ENCODE measurements around the gene CSGALNACT2. TPM values are rescaled to one million over a fixed set of nuclear protein-coding genes. Genes with fewer than 3 reads are reported as not detected.

Gene CSGALNACT2
- polyA plus RNA-seq, 3 donors from 2014 or later: 14.8 to 27.6 (median 17.6) TPM

- no peak overlapping the region for H3K27ac Mint-ChIP-seq
- no peaks in the 10 kb centered on the region for H3K9me3 Mint-ChIP-seq
- peaks cover 0 to 4% (median 0%) of the 10 kb centered on the region in 3 donors for H3K36me3 Mint-ChIP-seq
- H3K4me3 Mint-ChIP-seq: peak overlapping the region in 4 of 5 donors; percentile 80 to 85 (median 83)
- no peaks in the 10 kb centered on the region for H3K27me3 Mint-ChIP-seq (ENCODE audit: low read depth in 3 of 3)
- H3K4me1 Mint-ChIP-seq: peaks cover 7 to 12% of the 10 kb centered on the region in 2 donors
- peak; percentile 19 to 34 (median 23) for DNase-seq
These were observed 64.6 kb downstream of the CSGALNACT2 start for GRCh38 chr10:43202657-43203447.

GRCh38 chr10:43203448-43204041 lies 65.3 kb downstream of the CSGALNACT2 start:
- no peak overlapping the region for H3K27ac Mint-ChIP-seq
- peaks cover 7 to 12% of the 10 kb centered on the region in 2 donors for H3K4me1 Mint-ChIP-seq
- H3K36me3 Mint-ChIP-seq: peaks cover 0 to 4% (median 0%) of the 10 kb centered on the region in 3 donors
- H3K27me3 Mint-ChIP-seq (ENCODE audit: low read depth in 3 of 3): no peaks in the 10 kb centered on the region
- peak overlapping the region in 1 of 5 donors; percentile 30 for H3K4me3 Mint-ChIP-seq
- DNase-seq: peak in 2 of 3 donors; percentile 30 to 36
- H3K9me3 Mint-ChIP-seq: no peaks in the 10 kb centered on the region

- no peak for DNase-seq
- peaks cover 0 to 4% (median 0%) of the 10 kb centered on the region in 3 donors for H3K36me3 Mint-ChIP-seq
- H3K27me3 Mint-ChIP-seq (ENCODE audit: low read depth in 3 of 3): no peaks in the 10 kb centered on the region
- peaks cover 7 to 12% of the 10 kb centered on the region in 2 donors for H3K4me1 Mint-ChIP-seq
- peak overlapping the region in 3 of 6 donors; percentile 40 to 73 (median 48) for H3K27ac Mint-ChIP-seq
- H3K9me3 Mint-ChIP-seq: no peaks in the 10 kb centered on the region
- H3K4me3 Mint-ChIP-seq: no peak overlapping the region
These were observed 66.0 kb downstream of the CSGALNACT2 start for GRCh38 chr10:43204042-43204942.

GRCh38 chr10:43204943-43205671 lies 66.9 kb downstream of the CSGALNACT2 start:
- H3K4me1 Mint-ChIP-seq: peaks cover 7 to 12% of the 10 kb centered on the region in 2 donors
- H3K27ac Mint-ChIP-seq: peak overlapping the region in 2 of 6 donors; percentile 13 to 29
- peak; percentile 41 to 52 (median 44) for DNase-seq
- no peak overlapping the region for H3K4me3 Mint-ChIP-seq
- no peaks in the 10 kb centered on the region for H3K9me3 Mint-ChIP-seq
- no peaks in the 10 kb centered on the region for H3K27me3 Mint-ChIP-seq (ENCODE audit: low read depth in 3 of 3)
- H3K36me3 Mint-ChIP-seq: no peaks in the 10 kb centered on the region

- Mint-ChIP-seq H3K27ac (peak overlapping the region in 1 of 6 donors; percentile 7), H3K27me3 (ENCODE audit: low read depth in 3 of 3) (no peaks in the 10 kb centered on the region), H3K4me3 (no peak overlapping the region), H3K4me1 (peaks cover 7 to 12% of the 10 kb centered on the region in 2 donors), H3K36me3 (no peaks in the 10 kb centered on the region), H3K9me3 (no peaks in the 10 kb centered on the region)
- DNase-seq: no peak
These were observed 67.6 kb downstream of the CSGALNACT2 start for GRCh38 chr10:43205681-43206390.

GRCh38 chr10:43206391-43207235 lies 68.4 kb downstream of the CSGALNACT2 start:
- DNase-seq: no peak
- H3K27me3 Mint-ChIP-seq (ENCODE audit: low read depth in 3 of 3): no peaks in the 10 kb centered on the region
- H3K36me3 Mint-ChIP-seq: no peaks in the 10 kb centered on the region
- no peak overlapping the region for H3K4me3 Mint-ChIP-seq
- H3K9me3 Mint-ChIP-seq: no peaks in the 10 kb centered on the region
- peak overlapping the region in 1 of 6 donors; percentile 30 for H3K27ac Mint-ChIP-seq
- H3K4me1 Mint-ChIP-seq: peaks cover 7 to 12% of the 10 kb centered on the region in 2 donors

- H3K9me3 Mint-ChIP-seq: no peaks in the 10 kb centered on the region
- H3K27ac Mint-ChIP-seq: no peak overlapping the region
- no peak overlapping the region for H3K4me3 Mint-ChIP-seq
- peaks cover 0 to 2% (median 0%) of the 10 kb centered on the region in 3 donors for H3K27me3 Mint-ChIP-seq (ENCODE audit: low read depth in 3 of 3)
- H3K4me1 Mint-ChIP-seq: peaks cover 0 to 5% of the 10 kb centered on the region in 2 donors
- DNase-seq: no peak
- no peaks in the 10 kb centered on the region for H3K36me3 Mint-ChIP-seq
These were observed 70.2 kb downstream of the CSGALNACT2 start for GRCh38 chr10:43208147-43209073.

- no peak overlapping the region for H3K27ac Mint-ChIP-seq
- H3K4me3 Mint-ChIP-seq: no peak overlapping the region
- H3K36me3 Mint-ChIP-seq: no peaks in the 10 kb centered on the region
- peaks cover 0 to 3% of the 10 kb centered on the region in 2 donors for H3K4me1 Mint-ChIP-seq
- peaks cover 0 to 2% (median 0%) of the 10 kb centered on the region in 3 donors for H3K27me3 Mint-ChIP-seq (ENCODE audit: low read depth in 3 of 3)
- no peaks in the 10 kb centered on the region for H3K9me3 Mint-ChIP-seq
- DNase-seq: no peak
These were observed 70.8 kb downstream of the CSGALNACT2 start for GRCh38 chr10:43209074-43209455.

- H3K9me3 Mint-ChIP-seq: no peaks in the 10 kb centered on the region
These were observed 71.5 kb downstream of the CSGALNACT2 start for GRCh38 chr10:43209651-43210141.

GRCh38 chr10:43210556-43210955 lies 72.3 kb downstream of the CSGALNACT2 start:
- Mint-ChIP-seq H3K27ac (no peak overlapping the region), H3K36me3 (no peaks in the 10 kb centered on the region), H3K9me3 (no peaks in the 10 kb centered on the region), H3K4me1 (no peaks in the 10 kb centered on the region), H3K4me3 (no peak overlapping the region), H3K27me3 (ENCODE audit: low read depth in 3 of 3) (peaks cover 0 to 4% (median 0%) of the 10 kb centered on the region in 3 donors)
- DNase-seq: no peak

More at GRCh38 chr10:43209651-43210141, 71.5 kb downstream of the CSGALNACT2 start:
- H3K27me3 Mint-ChIP-seq (ENCODE audit: low read depth in 3 of 3): peaks cover 0 to 2% (median 0%) of the 10 kb centered on the region in 3 donors
- no peaks in the 10 kb centered on the region for H3K36me3 Mint-ChIP-seq
- peaks cover 0 to 2% of the 10 kb centered on the region in 2 donors for H3K4me1 Mint-ChIP-seq
- H3K4me3 Mint-ChIP-seq: no peak overlapping the region
- H3K27ac Mint-ChIP-seq: no peak overlapping the region
- no peak for DNase-seq

- Mint-ChIP-seq H3K36me3 (no peaks in the 10 kb centered on the region), H3K4me3 (no peak overlapping the region), H3K9me3 (no peaks in the 10 kb centered on the region), H3K27me3 (ENCODE audit: low read depth in 3 of 3) (peaks cover 0 to 5% (median 0%) of the 10 kb centered on the region in 3 donors), H3K27ac (no peak overlapping the region), H3K4me1 (no peaks in the 10 kb centered on the region)
- no peak for DNase-seq
These were observed 72.8 kb downstream of the CSGALNACT2 start for GRCh38 chr10:43211030-43211429.

Measured in immature natural killer cell (primary cell).